ENCODE data around the gene EXTL2. TPM values are rescaled to one million over a fixed set of nuclear protein-coding genes. Genes with fewer than 3 reads are reported as not detected.

The EXTL2 gene
- total RNA-seq, 1 donor from 2014 or later: 50.4 TPM

DNA sequence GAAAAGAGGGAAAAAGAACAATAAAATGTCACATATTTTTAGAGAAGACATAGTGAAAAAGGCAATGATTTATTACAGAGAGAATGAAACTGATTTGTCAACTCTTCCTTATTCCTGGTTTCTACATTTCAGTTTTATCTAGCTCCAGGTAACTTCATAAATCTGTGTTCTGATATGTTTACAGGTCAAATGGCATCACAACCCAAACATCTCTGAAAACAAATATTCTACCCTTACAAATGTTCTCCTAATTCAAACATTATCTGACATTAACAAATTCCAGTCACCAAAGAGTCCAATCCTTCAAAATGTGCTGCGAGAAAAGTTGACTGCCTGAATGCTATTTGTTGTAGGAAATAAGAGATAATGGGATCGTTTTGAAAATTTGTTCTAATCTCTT is 20.2 kb downstream of the EXTL2 start:
- Mint-ChIP-seq H3K4me1 (ENCODE audit: low read depth) (peaks cover 10% of the 10 kb centered on the region), H3K4me3 (ENCODE audit: low read depth) (no peak overlapping the region), H3K9me3 (ENCODE audit: low read depth) (no peaks in the 10 kb centered on the region), H3K27me3 (no peaks in the 10 kb centered on the region), H3K36me3 (ENCODE audit: insufficient read depth) (peaks cover 7% of the 10 kb centered on the region), H3K27ac (no peak overlapping the region)
- TF ChIP-seq, protein P1, sequence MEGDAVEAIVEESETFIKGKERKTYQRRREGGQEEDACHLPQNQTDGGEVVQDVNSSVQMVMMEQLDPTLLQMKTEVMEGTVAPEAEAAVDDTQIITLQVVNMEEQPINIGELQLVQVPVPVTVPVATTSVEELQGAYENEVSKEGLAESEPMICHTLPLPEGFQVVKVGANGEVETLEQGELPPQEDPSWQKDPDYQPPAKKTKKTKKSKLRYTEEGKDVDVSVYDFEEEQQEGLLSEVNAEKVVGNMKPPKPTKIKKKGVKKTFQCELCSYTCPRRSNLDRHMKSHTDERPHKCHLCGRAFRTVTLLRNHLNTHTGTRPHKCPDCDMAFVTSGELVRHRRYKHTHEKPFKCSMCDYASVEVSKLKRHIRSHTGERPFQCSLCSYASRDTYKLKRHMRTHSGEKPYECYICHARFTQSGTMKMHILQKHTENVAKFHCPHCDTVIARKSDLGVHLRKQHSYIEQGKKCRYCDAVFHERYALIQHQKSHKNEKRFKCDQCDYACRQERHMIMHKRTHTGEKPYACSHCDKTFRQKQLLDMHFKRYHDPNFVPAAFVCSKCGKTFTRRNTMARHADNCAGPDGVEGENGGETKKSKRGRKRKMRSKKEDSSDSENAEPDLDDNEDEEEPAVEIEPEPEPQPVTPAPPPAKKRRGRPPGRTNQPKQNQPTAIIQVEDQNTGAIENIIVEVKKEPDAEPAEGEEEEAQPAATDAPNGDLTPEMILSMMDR (IDR thresholded peaks at IDR 0.05; ENCODE audit: unreplicated experiment): no peak
- no peak for DNase-seq (ENCODE audit: low spot score, unreplicated experiment)

DNA sequence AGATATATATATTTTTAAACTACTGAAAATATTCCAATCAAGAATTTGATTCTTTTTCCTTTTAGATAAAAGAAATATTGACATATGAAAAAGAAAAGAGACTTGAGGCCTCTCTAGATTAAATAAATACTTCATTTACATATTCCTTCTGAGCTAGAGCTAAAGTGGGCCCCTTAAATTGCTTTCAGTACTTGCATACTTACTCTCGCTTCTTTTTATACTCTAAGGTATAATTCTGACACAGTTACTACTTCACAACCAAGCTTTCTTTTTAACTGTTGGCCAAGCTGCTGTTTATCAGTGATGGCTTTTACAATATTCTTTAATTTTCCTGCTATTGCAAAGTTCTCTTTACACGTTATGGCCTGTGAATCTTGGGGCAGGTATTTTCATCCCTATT is 24.6 kb downstream of the EXTL2 start:
- Mint-ChIP-seq H3K27ac (no peak overlapping the region), H3K4me3 (ENCODE audit: low read depth) (no peak overlapping the region), H3K4me1 (ENCODE audit: low read depth) (peaks cover 6% of the 10 kb centered on the region), H3K9me3 (ENCODE audit: low read depth) (no peaks in the 10 kb centered on the region), H3K27me3 (no peaks in the 10 kb centered on the region), H3K36me3 (ENCODE audit: insufficient read depth) (peaks cover 3% of the 10 kb centered on the region)
- TF ChIP-seq, protein P1 (IDR thresholded peaks at IDR 0.05; ENCODE audit: unreplicated experiment): no peak
- DNase-seq (ENCODE audit: low spot score, unreplicated experiment): no peak

- H3K4me3 Mint-ChIP-seq (ENCODE audit: low read depth): no peak overlapping the region
- TF ChIP-seq, protein P1 (IDR thresholded peaks at IDR 0.05; ENCODE audit: unreplicated experiment): peak; percentile 74
- H3K27ac Mint-ChIP-seq: no peak overlapping the region
- H3K27me3 Mint-ChIP-seq: no peaks in the 10 kb centered on the region
- H3K4me1 Mint-ChIP-seq (ENCODE audit: low read depth): no peaks in the 10 kb centered on the region
- H3K36me3 Mint-ChIP-seq (ENCODE audit: insufficient read depth): no peaks in the 10 kb centered on the region
- DNase-seq (ENCODE audit: low spot score, unreplicated experiment): no peak
- no peaks in the 10 kb centered on the region for H3K9me3 Mint-ChIP-seq (ENCODE audit: low read depth)
These were observed 26.2 kb downstream of the EXTL2 start for GRCh38 chr1:100868364-100868995.

GRCh38 chr1:100866901-100867206 is 27.8 kb downstream of the EXTL2 start:
- no peak overlapping the region for H3K4me3 Mint-ChIP-seq (ENCODE audit: low read depth)
- no peaks in the 10 kb centered on the region for H3K9me3 Mint-ChIP-seq (ENCODE audit: low read depth)
- H3K4me1 Mint-ChIP-seq (ENCODE audit: low read depth): no peaks in the 10 kb centered on the region
- TF ChIP-seq, protein P1 (IDR thresholded peaks at IDR 0.05; ENCODE audit: unreplicated experiment): no peak
- H3K27me3 Mint-ChIP-seq: no peaks in the 10 kb centered on the region
- H3K27ac Mint-ChIP-seq: no peak overlapping the region
- H3K36me3 Mint-ChIP-seq (ENCODE audit: insufficient read depth): no peaks in the 10 kb centered on the region
- DNase-seq (ENCODE audit: low spot score, unreplicated experiment): no peak

- Mint-ChIP-seq H3K9me3 (ENCODE audit: low read depth) (no peaks in the 10 kb centered on the region), H3K36me3 (ENCODE audit: insufficient read depth) (no peaks in the 10 kb centered on the region), H3K27me3 (no peaks in the 10 kb centered on the region), H3K4me3 (ENCODE audit: low read depth) (no peak overlapping the region), H3K27ac (no peak overlapping the region), H3K4me1 (ENCODE audit: low read depth) (no peaks in the 10 kb centered on the region)
- TF ChIP-seq, protein P1 (IDR thresholded peaks at IDR 0.05; ENCODE audit: unreplicated experiment): peak; percentile 58
- no peak for DNase-seq (ENCODE audit: low spot score, unreplicated experiment)
These were observed 28.4 kb downstream of the EXTL2 start for GRCh38 chr1:100866041-100866900.
